Right hindlimb (tissue), 1 donor: ENCODE data around the gene GJD2.
A peak's percentile ranks its signal among the peaks of the same experiment; 100 is the strongest.

ENCODE experiments used
- DNase-seq: peaks from one replicate; pipeline ENCODE4 v3.0.0-alpha.2; 2018

The GJD2 gene

DNA sequence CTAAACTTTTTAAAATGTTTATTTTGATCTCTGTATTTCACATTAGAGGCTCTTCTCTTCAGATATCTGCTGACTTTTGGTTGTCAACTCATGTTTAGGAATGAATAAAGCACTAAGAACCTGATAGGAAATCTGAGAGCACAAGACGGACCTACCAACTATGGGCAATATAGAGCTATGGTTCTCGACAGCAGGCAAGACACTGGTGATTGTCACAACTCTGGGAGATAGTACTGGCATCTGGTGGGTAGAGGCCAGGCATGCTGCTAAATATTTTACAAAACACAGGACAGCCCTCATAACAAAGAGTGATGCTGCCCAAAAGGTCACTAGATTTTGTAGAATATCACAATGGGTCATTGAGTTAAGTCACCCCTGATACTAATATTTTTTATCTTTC, 17.5 kb upstream of the GJD2 start:
- no peak for DNase-seq

- no peak for DNase-seq
Measured at GRCh38 chr15:34769711-34770110, 14.9 kb upstream of the GJD2 start.

- no peak for DNase-seq
Measured at GRCh38 chr15:34768530-34768929, 13.7 kb upstream of the GJD2 start.

DNA sequence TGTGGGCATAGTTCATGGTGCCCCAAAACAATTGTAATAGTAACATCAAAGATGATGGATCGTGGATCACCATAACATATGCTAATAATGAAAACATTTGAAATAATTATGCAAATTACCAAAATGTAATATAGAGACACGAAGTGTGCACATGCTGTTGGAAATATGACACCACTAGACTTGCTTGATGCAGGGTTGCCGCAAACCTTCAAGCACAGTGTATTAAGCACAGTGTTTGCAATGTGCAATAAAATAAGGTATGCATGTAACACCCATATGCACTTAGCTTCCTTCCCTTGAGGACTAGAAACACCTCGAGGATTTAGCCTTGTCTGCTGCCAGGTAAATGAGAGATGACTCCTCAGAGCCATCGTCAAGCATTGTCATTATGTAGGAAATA, 10.9 kb upstream of the GJD2 start:
- DNase-seq = no peak

DNA sequence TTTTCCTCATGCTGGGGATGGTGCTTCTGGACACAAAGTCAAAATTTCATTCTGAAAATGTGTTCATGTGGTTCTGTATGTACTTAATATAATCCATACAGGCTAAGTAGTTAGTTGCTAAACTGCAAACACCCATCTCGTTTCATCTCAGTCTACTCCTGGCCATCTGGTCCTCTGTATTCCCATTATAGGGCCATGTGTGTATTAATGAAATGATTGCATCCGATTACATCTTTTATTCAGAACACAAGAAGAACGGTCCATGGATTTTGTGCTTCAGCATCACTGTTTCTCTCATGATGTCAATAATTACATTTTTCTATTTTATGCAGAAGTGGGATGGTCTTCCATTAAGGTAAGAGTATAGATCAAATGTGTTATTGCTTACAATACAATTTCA, 6.1 kb upstream of the GJD2 start:
- DNase-seq = no peak

- no peak for DNase-seq
Measured at GRCh38 chr15:34759992-34760391, 5.2 kb upstream of the GJD2 start.

- DNase-seq = no peak
Measured at GRCh38 chr15:34759347-34759746, 4.5 kb upstream of the GJD2 start.

GRCh38 chr15:34757262-34757661, 2.5 kb upstream of the GJD2 start:
- DNase-seq = no peak

DNA sequence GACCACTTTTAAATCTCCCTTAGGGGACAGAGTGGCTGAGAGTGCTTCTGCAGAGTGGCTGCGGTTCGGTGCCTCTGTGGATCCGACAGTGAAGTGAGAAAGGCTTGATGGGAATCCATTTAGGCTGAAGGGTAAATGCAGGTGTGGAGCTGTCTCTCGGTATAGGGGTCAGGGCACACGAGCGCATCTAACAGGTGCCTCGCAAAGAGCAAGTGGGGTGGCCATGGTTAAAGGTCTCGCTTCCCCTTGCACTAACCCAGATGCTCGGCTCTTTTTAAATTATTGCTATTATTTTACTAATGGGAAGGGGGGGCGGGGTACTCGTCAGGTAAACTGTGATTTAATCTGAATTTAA, 598 bp upstream of the GJD2 start:
- DNase-seq = no peak

- DNase-seq = no peak
Measured at GRCh38 chr15:34754171-34754601, 612 bp downstream of the GJD2 start.

- DNase-seq = peak; percentile 46
Measured at GRCh38 chr15:34753236-34753894, 1.4 kb downstream of the GJD2 start.

GRCh38 chr15:34749691-34750090, 5.1 kb downstream of the GJD2 start:
- DNase-seq = no peak

- DNase-seq = no peak
Measured at GRCh38 chr15:34739346-34739745, 15.5 kb downstream of the GJD2 start.

- no peak for DNase-seq
Measured at GRCh38 chr15:34738002-34738401, 16.8 kb downstream of the GJD2 start.

GRCh38 chr15:34737477-34737876, 17.3 kb downstream of the GJD2 start:
- DNase-seq = no peak

DNA sequence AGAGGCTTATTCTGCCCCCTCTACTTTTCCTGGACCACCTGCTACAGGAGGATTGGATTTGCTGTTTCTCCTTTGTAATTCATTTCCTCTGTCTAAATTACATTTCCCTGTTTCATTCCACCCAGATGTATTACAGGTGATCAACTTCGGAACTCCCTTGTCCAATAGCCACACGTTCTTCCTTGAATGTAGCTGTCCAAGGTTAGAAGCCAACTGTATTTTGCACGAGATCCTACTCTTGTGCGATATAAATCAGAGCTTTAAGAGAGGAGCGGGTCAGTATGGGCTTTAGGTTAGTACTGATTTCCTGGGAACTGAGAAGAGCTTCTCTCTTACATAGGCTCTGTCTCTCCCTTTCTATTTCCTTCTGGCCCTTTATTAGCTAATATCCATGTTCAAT, 20.5 kb downstream of the GJD2 start:
- no peak for DNase-seq

DNA sequence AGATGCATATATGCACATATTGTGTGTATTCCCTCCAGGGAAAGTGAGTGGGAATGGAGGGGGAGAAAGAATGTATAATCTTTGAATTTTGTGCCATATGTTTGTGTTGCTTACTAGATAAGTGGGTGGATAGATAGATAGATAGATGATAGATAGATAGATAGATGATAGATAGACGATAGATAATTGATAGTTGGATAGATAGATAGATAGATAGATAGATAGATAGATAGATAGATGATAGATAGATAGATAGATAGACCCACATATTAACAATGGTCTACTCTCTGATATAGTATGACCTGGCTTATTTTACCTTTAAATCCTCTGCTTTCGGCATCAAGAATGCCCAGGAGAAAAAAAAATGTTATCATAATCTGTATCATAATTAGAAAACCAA, 21.2 kb downstream of the GJD2 start:
- no peak for DNase-seq

DNA sequence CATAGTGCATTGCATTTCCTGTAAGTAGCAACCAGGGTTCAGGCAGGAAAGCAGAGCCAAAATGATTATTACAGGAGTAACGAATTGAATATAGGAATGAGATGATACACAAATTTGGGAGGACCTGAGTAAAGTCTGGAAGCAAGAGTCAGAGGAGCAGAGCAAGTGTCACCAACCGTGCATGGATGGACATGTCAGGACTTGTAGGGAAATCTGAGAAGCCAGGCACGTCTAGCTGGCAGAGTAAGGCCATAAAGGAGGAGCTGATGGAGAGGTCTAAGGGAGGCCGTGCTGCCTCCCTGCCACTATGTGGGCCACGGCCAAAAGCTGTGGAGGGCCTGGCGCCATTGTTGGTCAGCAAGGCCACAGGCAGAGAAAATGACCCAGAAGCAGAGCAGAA, 22.4 kb downstream of the GJD2 start:
- DNase-seq = no peak

DNA sequence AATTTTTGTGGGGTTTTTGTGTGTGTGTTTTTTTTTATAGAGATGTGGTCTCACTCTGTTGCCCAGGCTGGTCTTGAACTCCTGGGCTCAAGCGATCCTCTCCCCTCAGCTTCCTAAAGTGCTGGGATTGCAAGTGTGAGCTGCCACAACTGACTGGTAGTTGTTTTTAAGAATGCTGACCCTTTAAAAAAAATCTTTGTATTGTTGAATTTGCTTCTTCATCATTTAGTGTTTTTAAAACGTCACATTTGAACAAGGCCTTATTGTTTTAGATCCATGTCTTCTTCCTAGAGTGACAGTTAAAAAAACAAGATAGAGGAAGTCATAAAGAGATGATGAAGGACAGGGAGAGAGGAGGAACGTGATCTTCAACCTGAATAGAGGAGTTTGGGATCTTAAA, 24.1 kb downstream of the GJD2 start:
- no peak for DNase-seq

DNA sequence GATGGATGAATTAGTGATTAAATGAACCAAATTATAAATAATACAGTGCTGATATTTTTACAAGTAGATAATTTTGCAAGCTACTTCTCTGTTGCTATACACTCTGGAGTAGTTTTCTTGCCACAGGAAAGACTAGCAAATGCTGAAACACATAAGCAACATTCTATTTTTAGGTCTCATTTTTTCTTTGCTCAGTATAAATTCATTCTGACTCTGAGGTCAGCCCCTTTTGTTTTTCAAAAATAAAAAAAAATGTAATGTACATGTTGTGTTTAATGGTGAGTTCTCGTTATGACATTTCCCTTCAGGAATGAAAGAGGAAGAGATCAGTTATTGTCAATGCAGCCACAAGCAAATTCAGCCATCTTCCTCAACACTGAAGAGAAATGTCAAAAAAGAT, 24.9 kb downstream of the GJD2 start:
- no peak for DNase-seq

- DNase-seq = no peak
Measured at GRCh38 chr15:34729056-34729455, 25.7 kb downstream of the GJD2 start.

GRCh38 chr15:34726406-34727100, 28.2 kb downstream of the GJD2 start:
- no peak for DNase-seq

GRCh38 chr15:34725556-34725955, 29.2 kb downstream of the GJD2 start:
- peak; percentile 73 for DNase-seq

DNA sequence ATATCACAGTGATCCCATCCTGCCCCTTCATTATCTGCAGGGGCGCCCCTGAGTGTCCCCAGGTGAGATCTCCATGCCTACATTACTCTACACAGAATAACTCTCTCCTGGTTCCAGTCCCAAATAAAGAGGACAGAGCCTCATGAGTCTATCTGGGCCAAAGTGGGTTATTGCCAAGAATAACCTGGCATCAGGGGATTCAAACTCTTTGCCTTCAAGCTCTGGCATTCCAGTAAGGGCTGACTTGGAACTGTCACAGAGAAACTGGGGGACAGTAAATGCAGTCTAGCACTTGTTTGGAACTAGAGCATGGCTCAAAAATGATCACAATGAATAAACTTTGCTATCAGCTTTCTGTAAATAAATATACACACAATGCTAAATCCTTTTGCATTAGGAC, 30.3 kb downstream of the GJD2 start:
- no peak for DNase-seq

- DNase-seq = peak; percentile 27
Measured at GRCh38 chr15:34722439-34722836, 32.4 kb downstream of the GJD2 start.
